Peyer's patch (tissue), 4 donors: ENCODE data around the gene CDCP2.

Experiments
- POLR2A ChIP-seq, 2 donors: fragments of 450-650 bp; IDR thresholded peaks; one replicate each; pipeline ENCODE4 v1.5.1; 2017; ENCODE audit warnings: antibody characterized with exemption in 2 of 2, mild to moderate bottlenecking in 2 of 2, moderate library complexity in 2 of 2
- TF ChIP-seq, protein P1 (sequence below), 6 experiments: fragments of 450-650 bp in 4 of 6; fragments of 200-600 bp in 2 of 6; sonication (generic) in 1 of 6; IDR thresholded peaks; one replicate each; pipeline ENCODE4 v1.5.1; 2017 to 2019; ENCODE audit warnings: antibody characterized with exemption in 6 of 6, mild to moderate bottlenecking in 3 of 6, moderate library complexity in 1 of 6

DNA sequence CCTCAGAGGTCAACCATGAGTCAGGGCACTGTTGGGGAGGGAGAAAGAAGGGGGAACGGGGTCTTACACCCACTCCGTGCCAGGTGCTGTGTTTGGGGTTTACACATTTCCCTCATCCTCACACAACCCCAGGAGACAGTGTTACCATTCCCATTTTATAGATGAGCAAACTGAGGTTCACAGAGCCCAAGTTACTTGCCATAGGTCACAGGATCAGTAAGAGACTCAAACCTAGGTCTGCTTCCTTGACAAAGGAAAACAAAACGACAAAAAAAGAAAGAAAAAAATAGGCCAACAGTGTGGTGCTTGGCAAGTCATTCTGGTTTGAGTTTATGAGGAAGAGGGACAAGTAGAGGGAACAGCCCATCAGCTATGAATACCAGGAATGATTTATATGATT is 16.3 kb upstream of the CDCP2 start:
- TF ChIP-seq, protein P1, sequence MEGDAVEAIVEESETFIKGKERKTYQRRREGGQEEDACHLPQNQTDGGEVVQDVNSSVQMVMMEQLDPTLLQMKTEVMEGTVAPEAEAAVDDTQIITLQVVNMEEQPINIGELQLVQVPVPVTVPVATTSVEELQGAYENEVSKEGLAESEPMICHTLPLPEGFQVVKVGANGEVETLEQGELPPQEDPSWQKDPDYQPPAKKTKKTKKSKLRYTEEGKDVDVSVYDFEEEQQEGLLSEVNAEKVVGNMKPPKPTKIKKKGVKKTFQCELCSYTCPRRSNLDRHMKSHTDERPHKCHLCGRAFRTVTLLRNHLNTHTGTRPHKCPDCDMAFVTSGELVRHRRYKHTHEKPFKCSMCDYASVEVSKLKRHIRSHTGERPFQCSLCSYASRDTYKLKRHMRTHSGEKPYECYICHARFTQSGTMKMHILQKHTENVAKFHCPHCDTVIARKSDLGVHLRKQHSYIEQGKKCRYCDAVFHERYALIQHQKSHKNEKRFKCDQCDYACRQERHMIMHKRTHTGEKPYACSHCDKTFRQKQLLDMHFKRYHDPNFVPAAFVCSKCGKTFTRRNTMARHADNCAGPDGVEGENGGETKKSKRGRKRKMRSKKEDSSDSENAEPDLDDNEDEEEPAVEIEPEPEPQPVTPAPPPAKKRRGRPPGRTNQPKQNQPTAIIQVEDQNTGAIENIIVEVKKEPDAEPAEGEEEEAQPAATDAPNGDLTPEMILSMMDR (IDR thresholded peaks at IDR 0.05): no peak
- TF ChIP-seq POLR2A (IDR thresholded peaks at IDR 0.05): no peak
